HG03342 (cell line): ENCODE data around the gene ABCC6.
"Not testable (repeated sequence)": the region's sequence is repeated elsewhere in the genome, so short reads cannot be mapped to it uniquely, and the experiment has no call there.

Experiments used
- ATAC-seq: cut with Tn5 transposase; IDR thresholded peaks from one replicate; pipeline ENCODE4 v1.9.1; 2021; ENCODE audit warnings: mild to moderate bottlenecking, moderate library complexity; ENCODE audit not compliant: unreplicated experiment

The ABCC6 gene

GRCh38 chr16:16120044-16120381, 103.3 kb downstream of the ABCC6 start:
- no peak for ATAC-seq

DNA sequence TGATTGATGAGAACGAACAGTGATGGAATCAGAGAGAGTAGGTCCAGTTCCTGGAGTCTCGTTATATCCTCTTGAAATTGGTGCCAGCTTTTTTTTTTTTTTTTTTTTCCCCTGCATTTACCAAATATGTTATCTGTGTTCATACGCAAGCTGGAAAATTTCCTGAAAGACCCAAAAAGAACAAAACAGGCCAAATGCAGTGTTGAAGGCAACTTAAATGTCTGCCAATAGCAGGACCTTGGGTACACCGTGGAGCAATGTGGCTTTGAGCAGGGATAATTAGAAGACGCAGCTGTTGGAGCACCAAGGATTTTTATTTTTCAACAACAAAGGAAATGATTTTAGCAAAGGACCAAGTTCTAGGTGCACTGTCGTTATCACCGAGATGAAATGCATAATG, 105.0 kb downstream of the ABCC6 start:
- ATAC-seq, result no peak

DNA sequence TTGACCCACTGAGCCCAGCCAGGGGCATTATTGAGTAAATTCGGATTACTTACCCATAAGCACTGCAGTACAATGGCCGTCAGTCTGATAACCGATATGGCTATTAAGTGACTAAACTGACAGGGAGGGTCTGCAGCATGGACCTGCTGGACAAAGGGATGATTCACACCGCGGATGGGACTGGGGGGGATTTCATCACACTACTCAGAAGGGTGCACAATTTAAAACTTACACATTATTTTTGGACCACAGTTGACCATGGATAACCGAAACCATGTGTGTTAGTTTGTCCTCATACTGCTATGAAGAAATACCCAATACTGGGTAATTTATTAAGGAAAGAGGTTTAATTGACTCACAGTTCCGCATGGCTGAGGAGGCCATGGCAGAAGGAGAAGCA, 106.5 kb downstream of the ABCC6 start:
- ATAC-seq, result no peak

GRCh38 chr16:16113076-16113475, 110.2 kb downstream of the ABCC6 start:
- no peak for ATAC-seq

GRCh38 chr16:16112450-16113053, 110.7 kb downstream of the ABCC6 start:
- no peak for ATAC-seq

- no peak for ATAC-seq
Observed at GRCh38 chr16:16111639-16112038, 111.7 kb downstream of the ABCC6 start.

- ATAC-seq, result no peak
Observed at GRCh38 chr16:16110111-16110490, 113.2 kb downstream of the ABCC6 start.

DNA sequence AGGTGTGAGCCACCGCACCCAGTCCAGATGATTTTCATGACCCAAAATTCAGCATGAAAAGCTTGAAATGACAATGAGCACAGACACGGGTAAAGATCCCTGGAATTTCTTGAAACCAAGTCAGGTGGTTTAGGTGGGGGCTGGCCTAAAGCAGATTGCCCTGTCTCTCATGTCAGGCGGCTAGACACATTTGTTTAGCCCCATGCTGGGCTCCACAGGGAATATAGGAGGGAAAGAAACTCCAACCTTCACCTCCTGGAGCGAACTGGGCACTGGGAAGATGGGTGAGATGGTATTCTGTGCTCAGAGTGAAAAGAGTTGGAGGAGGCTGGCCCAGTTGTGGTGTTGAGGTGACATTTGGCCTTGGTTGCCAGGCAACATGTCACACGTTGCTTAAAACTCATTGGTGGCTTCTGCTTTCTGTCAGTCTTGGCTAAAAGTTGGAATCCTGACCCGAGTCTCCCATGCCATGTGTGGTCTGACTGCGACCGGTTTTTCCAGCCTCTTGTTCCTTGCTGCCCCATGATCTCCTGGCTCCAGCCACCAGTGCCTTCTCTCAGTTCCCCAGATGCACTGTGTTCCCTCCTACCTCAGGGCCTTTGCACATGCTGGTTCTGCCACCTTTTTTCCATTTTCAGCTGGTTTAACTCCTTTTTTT, 113.7 kb downstream of the ABCC6 start:
- no peak for ATAC-seq

DNA sequence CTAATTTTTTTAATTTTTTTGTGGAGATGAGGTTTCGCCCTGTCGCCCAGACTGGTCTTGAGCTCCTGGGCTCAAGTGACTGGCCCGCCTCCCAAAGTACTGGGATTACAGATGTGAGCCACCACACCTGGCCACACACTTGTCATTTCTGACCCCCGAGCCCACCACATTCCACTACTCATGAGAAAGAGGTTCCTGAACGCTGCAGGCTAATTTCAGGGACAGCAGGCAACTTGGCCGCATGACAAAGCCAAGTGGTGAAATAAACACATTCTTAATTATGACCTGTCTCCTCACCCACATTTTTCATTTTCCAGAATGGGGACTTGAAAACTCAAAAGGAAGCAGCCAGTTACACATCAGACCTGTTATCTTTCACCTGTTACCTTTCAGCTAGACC, 114.5 kb downstream of the ABCC6 start:
- ATAC-seq, result no peak

DNA sequence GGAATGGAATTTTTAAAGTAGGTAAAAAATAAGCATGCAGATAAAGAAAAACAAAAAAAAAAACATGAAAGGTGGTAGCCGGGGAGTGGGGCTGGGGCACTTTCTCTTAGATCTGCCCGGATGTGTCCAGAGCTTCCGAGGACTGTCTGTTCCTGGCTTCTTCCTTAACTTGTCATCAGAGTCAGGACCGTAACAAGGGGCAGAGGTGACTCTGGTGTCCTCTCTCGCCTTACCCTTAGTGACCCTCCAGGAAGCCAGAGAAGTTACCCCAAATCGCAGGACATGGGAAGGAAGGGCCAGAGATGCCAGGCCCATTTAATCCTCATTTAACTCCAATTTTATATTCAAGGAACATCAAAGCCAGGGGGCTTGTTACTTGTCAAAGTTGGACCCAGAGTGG, 115.5 kb downstream of the ABCC6 start:
- no peak for ATAC-seq

DNA sequence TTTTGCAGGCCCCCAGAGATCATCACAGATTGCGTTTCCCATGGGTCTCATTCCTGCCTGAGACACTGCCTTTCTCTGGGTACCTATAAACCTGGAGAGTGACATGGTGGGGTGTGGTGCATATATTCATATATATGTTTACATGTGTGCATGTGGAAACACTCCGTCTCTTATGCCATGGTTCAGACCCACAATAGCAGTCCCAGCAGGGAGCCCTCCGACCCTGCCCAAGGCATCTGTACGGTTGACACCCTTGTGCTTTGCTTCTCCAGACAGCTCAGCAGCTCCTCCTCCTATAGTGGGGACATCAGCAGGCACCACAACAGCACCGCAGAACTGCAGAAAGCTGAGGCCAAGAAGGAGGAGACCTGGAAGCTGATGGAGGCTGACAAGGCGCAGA, 116.8 kb downstream of the ABCC6 start:
- ATAC-seq, result no peak

DNA sequence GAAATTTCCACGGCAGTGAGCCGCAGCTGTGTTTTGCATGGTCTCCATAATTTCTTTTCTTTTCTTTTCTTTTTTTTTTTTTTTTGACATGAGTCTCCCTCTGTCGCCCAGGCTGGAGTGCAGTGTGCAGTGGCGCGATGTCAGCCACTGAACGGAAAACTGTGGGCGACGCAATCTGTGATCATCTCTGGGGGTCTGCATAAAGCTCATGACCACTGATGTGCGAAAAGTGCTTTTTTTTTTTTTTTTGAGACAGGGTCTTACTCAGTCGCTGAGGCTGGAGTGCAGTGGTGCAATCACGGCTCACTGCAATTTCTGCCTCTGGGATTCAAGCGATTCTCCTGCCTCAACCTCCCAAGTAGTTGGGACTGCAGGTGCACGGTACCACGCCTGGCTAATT, 117.6 kb downstream of the ABCC6 start:
- ATAC-seq, result no peak

GRCh38 chr16:16104804-16105141, 118.5 kb downstream of the ABCC6 start:
- not testable (repeated sequence) for ATAC-seq

GRCh38 chr16:16104132-16104803, 119.0 kb downstream of the ABCC6 start:
- ATAC-seq, result not testable (repeated sequence)

GRCh38 chr16:16102738-16103137, 120.6 kb downstream of the ABCC6 start:
- no peak for ATAC-seq

- ATAC-seq, result no peak
Observed at GRCh38 chr16:16101585-16101984, 121.7 kb downstream of the ABCC6 start.

- no peak for ATAC-seq
Observed at GRCh38 chr16:16100631-16101030, 122.7 kb downstream of the ABCC6 start.

DNA sequence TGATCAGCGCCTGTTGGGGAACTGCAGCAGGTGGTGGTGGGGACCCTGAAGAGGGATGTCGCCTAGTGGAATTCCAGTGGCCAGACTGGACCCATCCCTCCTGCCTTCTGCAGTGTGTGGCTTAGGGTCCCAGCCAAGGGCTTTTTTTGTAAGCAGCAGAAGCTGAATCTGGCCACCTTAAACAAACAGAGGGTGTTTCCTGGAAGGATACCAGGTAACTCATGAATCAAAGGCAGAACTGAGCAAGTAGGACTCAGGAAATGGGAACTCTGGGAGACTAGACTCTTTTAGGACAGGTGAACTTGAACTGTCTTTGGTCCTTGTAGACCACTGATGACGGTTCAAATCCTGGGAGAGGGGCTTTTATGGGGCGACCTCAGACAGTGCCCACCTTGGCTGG, 124.0 kb downstream of the ABCC6 start:
- no peak for ATAC-seq
